ENCODE data around the gene NDFIP2. TPM values are rescaled to one million over a fixed set of nuclear protein-coding genes. Genes with fewer than 3 reads are reported as not detected.
A peak's percentile ranks its signal among the peaks of the same experiment; 100 is the strongest.

The NDFIP2 gene
- total RNA-seq, 4 donors from 2014 or later = 21.8 to 47.8 (median 31.9) TPM

- H3K27me3 ChIP-seq = no peaks in the 10 kb centered on the region
- no peaks in the 10 kb centered on the region for H3K36me3 ChIP-seq
- in situ Hi-C loops (cut with MboI; ENCODE audit: low sequenced_read_pairs in 4 of 4) (no loop called here), intact Hi-C loops (cut with DNase I; ENCODE audit: low total_unique reads) (no loop called here)
- DNase-seq (no peak), ATAC-seq (peak; percentile 99 to 100)
- no peaks in the 10 kb centered on the region for H3K9me3 ChIP-seq
- TF ChIP-seq POLR2A (IDR thresholded peaks at IDR 0.05) (no peak), CTCF (IDR thresholded peaks at IDR 0.05 in 4 of 5, conservative IDR thresholded peaks at IDR 0.05 in 1 of 5) (no peak)
- peak overlapping the region in 2 of 4 donors; percentile 48 to 65 for H3K27ac ChIP-seq
- H3K4me1 ChIP-seq = peaks cover 0 to 4% of the 10 kb centered on the region in 2 donors
- H3K4me3 ChIP-seq = no peak overlapping the region
These were observed 18.1 kb upstream of the NDFIP2 start for GRCh38 chr13:79462895-79463294.

- H3K9me3 ChIP-seq = no peaks in the 10 kb centered on the region
- intact Hi-C loops (cut with DNase I; ENCODE audit: low total_unique reads) (no loop called here), in situ Hi-C loops (cut with MboI; ENCODE audit: low sequenced_read_pairs in 4 of 4) (no loop called here)
- no peaks in the 10 kb centered on the region for H3K27me3 ChIP-seq
- no peak for DNase-seq
- H3K4me1 ChIP-seq = peaks cover 0 to 4% of the 10 kb centered on the region in 2 donors
- no peak overlapping the region for H3K4me3 ChIP-seq
- no peak for ATAC-seq
- H3K27ac ChIP-seq = no peak overlapping the region
- no peaks in the 10 kb centered on the region for H3K36me3 ChIP-seq
- TF ChIP-seq POLR2A (IDR thresholded peaks at IDR 0.05) = no peak
- no peak for TF ChIP-seq CTCF (IDR thresholded peaks at IDR 0.05 in 4 of 5, conservative IDR thresholded peaks at IDR 0.05 in 1 of 5)
These were observed 17.4 kb upstream of the NDFIP2 start for GRCh38 chr13:79463604-79464003.

GRCh38 chr13:79466872-79467271, 14.1 kb upstream of the NDFIP2 start:
- no peak for ATAC-seq
- Histone ChIP-seq H3K27ac (no peak overlapping the region), H3K36me3 (no peaks in the 10 kb centered on the region), H3K9me3 (no peaks in the 10 kb centered on the region), H3K27me3 (no peaks in the 10 kb centered on the region), H3K4me1 (peaks cover 0 to 4% of the 10 kb centered on the region in 2 donors), H3K4me3 (no peak overlapping the region)
- intact Hi-C loops (cut with DNase I; ENCODE audit: low total_unique reads) = no loop called here
- TF ChIP-seq CTCF (IDR thresholded peaks at IDR 0.05 in 4 of 5, conservative IDR thresholded peaks at IDR 0.05 in 1 of 5) (no peak), POLR2A (IDR thresholded peaks at IDR 0.05) (no peak)
- in situ Hi-C loops (cut with MboI; ENCODE audit: low sequenced_read_pairs in 4 of 4) = no loop called here
- no peak for DNase-seq

GRCh38 chr13:79468402-79468801, 12.6 kb upstream of the NDFIP2 start:
- no peak overlapping the region for H3K27ac ChIP-seq
- no peaks in the 10 kb centered on the region for H3K36me3 ChIP-seq
- TF ChIP-seq POLR2A (IDR thresholded peaks at IDR 0.05) (no peak), CTCF (IDR thresholded peaks at IDR 0.05 in 4 of 5, conservative IDR thresholded peaks at IDR 0.05 in 1 of 5) (no peak)
- H3K4me1 ChIP-seq = no peaks in the 10 kb centered on the region
- intact Hi-C loops (cut with DNase I; ENCODE audit: low total_unique reads) = no loop called here
- H3K9me3 ChIP-seq = no peaks in the 10 kb centered on the region
- DNase-seq (no peak), ATAC-seq (no peak)
- in situ Hi-C loops (cut with MboI; ENCODE audit: low sequenced_read_pairs in 4 of 4) = no loop called here
- H3K27me3 ChIP-seq = no peaks in the 10 kb centered on the region
- no peak overlapping the region for H3K4me3 ChIP-seq

GRCh38 chr13:79468819-79469218, 12.1 kb upstream of the NDFIP2 start:
- H3K9me3 ChIP-seq = no peaks in the 10 kb centered on the region
- intact Hi-C loops (cut with DNase I; ENCODE audit: low total_unique reads) = no loop called here
- no peak overlapping the region for H3K27ac ChIP-seq
- no peak overlapping the region for H3K4me3 ChIP-seq
- in situ Hi-C loops (cut with MboI; ENCODE audit: low sequenced_read_pairs in 4 of 4) = no loop called here
- ATAC-seq (no peak), DNase-seq (no peak)
- H3K36me3 ChIP-seq = no peaks in the 10 kb centered on the region
- TF ChIP-seq POLR2A (IDR thresholded peaks at IDR 0.05) (no peak), CTCF (IDR thresholded peaks at IDR 0.05 in 4 of 5, conservative IDR thresholded peaks at IDR 0.05 in 1 of 5) (no peak)
- no peaks in the 10 kb centered on the region for H3K4me1 ChIP-seq
- H3K27me3 ChIP-seq = no peaks in the 10 kb centered on the region
